Measurements from ENCODE around the gene NSUN6. TPM values are rescaled to one million over a fixed set of nuclear protein-coding genes. Genes with fewer than 3 reads are reported as not detected.
"Not testable (repeated sequence)": the region's sequence is repeated elsewhere in the genome, so short reads cannot be mapped to it uniquely, and the experiment has no call there.

The NSUN6 gene
- total and polyA plus RNA-seq, 8 donors = 8.1 to 33.9 (median 30.6) TPM

DNA sequence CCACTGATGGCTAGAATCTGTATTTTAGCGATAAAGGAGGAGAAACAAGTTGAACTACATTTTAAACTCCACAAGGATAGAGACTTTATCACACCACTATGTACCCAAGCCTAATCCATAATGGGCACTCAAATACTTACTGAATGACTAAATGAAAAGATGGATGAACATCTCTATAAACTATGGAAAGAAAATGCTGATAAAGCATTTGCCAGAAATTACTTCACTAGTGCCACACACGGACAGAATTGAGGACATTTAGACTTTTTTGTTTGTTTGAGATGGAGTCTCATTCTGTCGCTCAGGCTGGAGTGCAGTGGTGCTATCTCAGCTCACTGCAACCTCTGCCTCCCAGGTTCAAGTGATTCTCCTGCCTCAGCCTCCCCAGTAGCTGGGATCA lies 1.7 kb upstream of the NSUN6 start:
- no peak for ATAC-seq
- TF ChIP-seq, protein P1, sequence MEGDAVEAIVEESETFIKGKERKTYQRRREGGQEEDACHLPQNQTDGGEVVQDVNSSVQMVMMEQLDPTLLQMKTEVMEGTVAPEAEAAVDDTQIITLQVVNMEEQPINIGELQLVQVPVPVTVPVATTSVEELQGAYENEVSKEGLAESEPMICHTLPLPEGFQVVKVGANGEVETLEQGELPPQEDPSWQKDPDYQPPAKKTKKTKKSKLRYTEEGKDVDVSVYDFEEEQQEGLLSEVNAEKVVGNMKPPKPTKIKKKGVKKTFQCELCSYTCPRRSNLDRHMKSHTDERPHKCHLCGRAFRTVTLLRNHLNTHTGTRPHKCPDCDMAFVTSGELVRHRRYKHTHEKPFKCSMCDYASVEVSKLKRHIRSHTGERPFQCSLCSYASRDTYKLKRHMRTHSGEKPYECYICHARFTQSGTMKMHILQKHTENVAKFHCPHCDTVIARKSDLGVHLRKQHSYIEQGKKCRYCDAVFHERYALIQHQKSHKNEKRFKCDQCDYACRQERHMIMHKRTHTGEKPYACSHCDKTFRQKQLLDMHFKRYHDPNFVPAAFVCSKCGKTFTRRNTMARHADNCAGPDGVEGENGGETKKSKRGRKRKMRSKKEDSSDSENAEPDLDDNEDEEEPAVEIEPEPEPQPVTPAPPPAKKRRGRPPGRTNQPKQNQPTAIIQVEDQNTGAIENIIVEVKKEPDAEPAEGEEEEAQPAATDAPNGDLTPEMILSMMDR (IDR thresholded peaks at IDR 0.05) = no peak
- no peak overlapping the region for H3K4me3 ChIP-seq
- H3K36me3 ChIP-seq = no peaks in the 10 kb centered on the region
- H3K4me1 ChIP-seq = peaks cover 0 to 34% of the 10 kb centered on the region in 2 donors
- no peaks in the 10 kb centered on the region for H3K9me3 ChIP-seq
- intact Hi-C loops (cut with DNase I) = no loop called here
- H3K27me3 ChIP-seq = no peaks in the 10 kb centered on the region
- no peak for DNase-seq
- no peak overlapping the region for H3K27ac ChIP-seq

DNA sequence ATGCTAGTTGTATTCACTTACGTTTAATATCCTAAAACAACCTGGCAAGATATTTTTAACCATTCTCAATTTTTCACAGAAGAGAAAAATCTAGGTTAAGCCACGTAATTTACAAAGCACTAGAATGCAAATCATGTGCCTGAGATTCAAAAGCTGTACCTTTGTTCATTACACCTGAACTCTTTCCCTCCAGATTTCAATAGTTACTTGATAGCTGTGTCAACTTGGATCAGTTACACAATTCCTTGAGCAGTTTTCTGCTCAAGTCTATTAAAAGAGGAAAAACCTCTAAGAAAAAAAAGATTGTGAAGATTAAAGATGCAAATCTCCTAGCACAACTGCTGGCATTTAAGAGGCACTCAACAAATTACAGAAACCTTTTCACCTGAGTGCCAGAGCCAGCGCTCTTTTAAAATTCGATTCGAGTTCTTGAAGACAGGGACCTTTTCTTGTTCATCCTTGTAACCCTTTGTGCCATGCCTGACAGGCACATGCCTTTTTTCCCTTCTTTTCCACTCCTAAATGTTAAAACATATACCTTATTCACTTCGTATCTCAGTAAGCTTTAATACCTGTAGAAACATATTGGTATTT lies 886 bp downstream of the NSUN6 start:
- TF ChIP-seq, protein P1 (IDR thresholded peaks at IDR 0.05) = no peak
- ATAC-seq (peak; percentile 29), DNase-seq (peak in 1 of 4 donors; percentile 39)
- Histone ChIP-seq H3K36me3 (peaks cover 0 to 23% of the 10 kb centered on the region in 2 donors), H3K4me3 (peak overlapping the region; percentile 37 to 62), H3K27ac (peak overlapping the region; percentile 85 to 88), H3K9me3 (no peaks in the 10 kb centered on the region), H3K27me3 (no peaks in the 10 kb centered on the region), H3K4me1 (peaks cover 0 to 31% of the 10 kb centered on the region in 2 donors)
- intact Hi-C loops (cut with DNase I) = no loop called here

DNA sequence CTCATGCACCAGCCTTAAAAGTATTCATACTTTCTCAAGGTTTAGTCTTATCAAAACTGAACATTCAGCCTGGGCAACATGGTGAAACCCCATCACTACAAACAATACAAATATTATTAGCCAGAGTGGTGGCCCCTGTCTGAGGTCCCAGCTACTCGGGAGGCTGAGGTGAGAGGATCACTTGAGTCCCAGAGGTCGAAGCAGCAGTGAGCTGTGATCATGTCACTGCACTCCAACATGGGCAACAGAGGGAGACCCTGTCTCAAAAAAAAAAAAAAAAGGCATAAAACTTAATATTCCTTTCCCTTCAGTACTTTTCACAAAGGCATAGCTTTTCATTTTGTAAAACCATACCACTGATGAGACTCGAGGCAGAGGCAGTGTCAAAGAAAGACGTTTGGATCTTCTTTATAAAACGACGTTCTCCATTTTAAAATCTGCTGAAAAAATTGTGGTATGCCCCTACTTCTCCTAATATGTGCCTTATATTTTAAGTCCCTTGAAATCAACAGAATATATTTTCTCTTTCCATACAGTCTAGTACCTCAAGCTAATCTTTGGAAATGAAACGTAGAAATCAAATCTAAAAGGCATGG lies 1.9 kb downstream of the NSUN6 start:
- no peak for ATAC-seq
- TF ChIP-seq, protein P1 (IDR thresholded peaks at IDR 0.05) = no peak
- H3K4me3 ChIP-seq = peak overlapping the region in 1 of 2 donors; percentile 62
- DNase-seq = no peak
- no peaks in the 10 kb centered on the region for H3K27me3 ChIP-seq
- H3K9me3 ChIP-seq = no peaks in the 10 kb centered on the region
- peaks cover 0 to 28% of the 10 kb centered on the region in 2 donors for H3K36me3 ChIP-seq
- H3K27ac ChIP-seq = no peak overlapping the region
- peaks cover 0 to 31% of the 10 kb centered on the region in 2 donors for H3K4me1 ChIP-seq
- intact Hi-C loops (cut with DNase I) = no loop called here

DNA sequence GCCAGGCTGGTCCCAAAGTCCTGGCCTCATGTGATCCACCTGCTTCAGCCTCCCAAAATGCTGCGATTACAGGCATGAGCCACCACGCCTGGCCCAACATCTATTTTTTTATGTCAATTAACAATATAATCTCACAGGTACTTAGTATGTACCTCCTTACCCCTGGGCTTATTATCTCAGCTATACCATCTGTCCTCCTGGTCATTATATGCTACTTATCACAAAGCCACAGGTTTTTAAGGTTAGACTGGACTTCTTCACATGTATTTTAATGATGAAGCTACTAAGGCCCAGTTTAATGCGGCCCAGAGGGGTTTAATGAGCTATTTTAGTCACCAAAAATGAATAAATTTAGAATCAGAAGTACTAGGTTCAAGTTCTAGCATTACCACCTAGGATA lies 3.4 kb downstream of the NSUN6 start:
- no peaks in the 10 kb centered on the region for H3K9me3 ChIP-seq
- H3K4me1 ChIP-seq = peaks cover 0 to 31% of the 10 kb centered on the region in 2 donors
- H3K27me3 ChIP-seq = no peaks in the 10 kb centered on the region
- TF ChIP-seq, protein P1 (IDR thresholded peaks at IDR 0.05) = no peak
- intact Hi-C loops (cut with DNase I) = no loop called here
- H3K27ac ChIP-seq = no peak overlapping the region
- no peak overlapping the region for H3K4me3 ChIP-seq
- H3K36me3 ChIP-seq = peaks cover 0 to 28% of the 10 kb centered on the region in 2 donors
- ATAC-seq = no peak
- DNase-seq = peak in 1 of 4 donors; percentile 13

DNA sequence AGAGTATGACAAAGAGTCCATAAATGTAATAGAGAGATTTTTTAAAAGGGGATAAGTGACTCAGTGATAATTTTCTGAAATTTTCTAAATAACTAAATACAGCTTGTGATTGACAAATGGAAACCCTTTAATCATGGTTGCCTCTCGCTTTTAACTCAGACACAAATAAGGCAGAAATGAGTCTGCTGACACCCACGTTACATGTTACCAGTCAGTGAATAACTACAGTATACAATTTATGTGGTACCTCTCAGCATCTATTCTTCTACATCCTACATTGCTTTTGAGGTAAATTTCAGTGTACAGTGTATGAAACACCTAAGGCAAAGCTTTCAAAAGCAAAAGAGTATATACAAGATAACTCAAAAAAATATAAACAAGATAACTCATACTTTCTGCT lies 4.2 kb downstream of the NSUN6 start:
- Histone ChIP-seq H3K9me3 (no peaks in the 10 kb centered on the region), H3K4me3 (no peak overlapping the region), H3K36me3 (peaks cover 0 to 28% of the 10 kb centered on the region in 2 donors), H3K4me1 (peaks cover 0 to 29% of the 10 kb centered on the region in 2 donors), H3K27ac (no peak overlapping the region), H3K27me3 (no peaks in the 10 kb centered on the region)
- intact Hi-C loops (cut with DNase I) = no loop called here
- ATAC-seq (no peak), DNase-seq (no peak)
- TF ChIP-seq, protein P1 (IDR thresholded peaks at IDR 0.05) = no peak

DNA sequence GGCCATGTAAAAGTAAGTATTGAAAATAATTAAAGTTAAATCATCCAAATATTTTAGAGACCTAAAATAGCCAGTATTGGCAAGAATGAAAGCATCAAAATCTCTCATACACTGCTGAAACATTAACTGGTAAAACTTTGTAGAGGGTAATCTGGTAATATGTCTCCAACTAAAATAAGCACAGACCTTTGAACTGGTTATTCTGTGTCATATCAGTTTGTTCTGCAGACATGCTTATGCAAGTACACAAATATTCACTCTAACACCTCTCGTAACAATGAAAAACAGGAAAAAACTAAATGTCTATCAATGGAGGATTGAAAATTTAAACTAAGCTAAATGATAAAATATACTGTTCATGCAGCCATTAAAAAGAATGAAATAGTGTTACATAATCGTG lies 11.7 kb downstream of the NSUN6 start:
- intact Hi-C loops (cut with DNase I); H3K4me3 ChIP-seq; H3K4me1 ChIP-seq; DNase-seq; H3K27me3 ChIP-seq; H3K27ac ChIP-seq; H3K9me3 ChIP-seq; ATAC-seq: not testable (repeated sequence)
- peaks cover 0 to 11% of the 10 kb centered on the region in 2 donors for H3K36me3 ChIP-seq

DNA sequence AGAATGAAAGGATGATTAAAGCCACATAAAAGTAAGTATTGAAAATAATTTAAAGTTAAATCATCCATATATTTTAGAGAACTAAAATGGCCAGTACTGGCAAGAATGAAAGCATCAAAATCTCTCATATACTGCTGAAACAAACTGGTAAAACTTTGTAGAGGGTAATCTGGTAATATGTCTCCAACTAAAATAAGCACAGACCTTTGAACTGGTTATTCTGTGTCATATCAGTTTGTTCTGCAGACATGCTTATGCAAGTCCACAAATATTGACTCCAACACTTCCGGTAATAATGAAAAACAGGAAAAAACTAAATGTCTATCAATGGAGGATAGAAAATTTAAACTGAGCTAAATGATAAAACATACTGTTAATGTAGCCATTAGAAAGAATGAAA lies 14.0 kb downstream of the NSUN6 start:
- H3K9me3 ChIP-seq; H3K4me3 ChIP-seq; H3K4me1 ChIP-seq; DNase-seq; intact Hi-C loops (cut with DNase I); H3K27me3 ChIP-seq; ATAC-seq; H3K27ac ChIP-seq: not testable (repeated sequence)
- peaks cover 0 to 11% of the 10 kb centered on the region in 2 donors for H3K36me3 ChIP-seq

Measured in left lung (tissue), 10 donors.